ENCODE data around the gene ASCC3.

The ASCC3 gene

GRCh38 chr6:100806296-100806695 lies 74.8 kb downstream of the ASCC3 start:
- H2BK5ac ChIP-seq (ENCODE audit: low read depth, low read length, poor library complexity, severe bottlenecking): no peak overlapping the region
- no peak overlapping the region for H3K18ac ChIP-seq (ENCODE audit: low read depth in 1 of 2, low read length in 2 of 2)
- peaks cover 2 to 28% of the 10 kb centered on the region in 2 experiments for H3K36me3 ChIP-seq (ENCODE audit: control insufficient read depth in 1 of 2, insufficient read depth in 2 of 2, low read depth in 1 of 2, low read length in 2 of 2)
- no peaks in the 10 kb centered on the region for H3K27me3 ChIP-seq (ENCODE audit: control insufficient read depth in 1 of 2, insufficient read depth in 1 of 2, low read length in 2 of 2)
- H2AK5ac ChIP-seq (ENCODE audit: low read length, severe bottlenecking): no peak overlapping the region
- no peak overlapping the region for H3K14ac ChIP-seq (ENCODE audit: low read length in 2 of 2)
- no peak overlapping the region for H4K91ac ChIP-seq (ENCODE audit: low read length)
- no peak overlapping the region for H4K8ac ChIP-seq (ENCODE audit: low read length)
- H2BK12ac ChIP-seq (ENCODE audit: low read length in 2 of 2): no peak overlapping the region
- H2AFZ ChIP-seq (ENCODE audit: low read depth, low read length): no peak overlapping the region
- no CpG with 5 or more reads among the region's 4 CpGs for WGBS
- DNase-seq: peak; percentile 3
- no peak overlapping the region for H3K9ac ChIP-seq (ENCODE audit: low read length)
- H3K4me3 ChIP-seq (ENCODE audit: insufficient read depth in 1 of 2, low read depth in 1 of 2, low read length in 2 of 2): no peak overlapping the region
- no peak overlapping the region for H3K4ac ChIP-seq (ENCODE audit: low read depth in 1 of 2, low read length in 2 of 2)
- no peak overlapping the region for H2BK15ac ChIP-seq (ENCODE audit: low read depth, poor library complexity, severe bottlenecking)
- H3K79me1 ChIP-seq (replicated peaks; ENCODE audit: low read length, poor library complexity, severe bottlenecking): peaks cover 4% of the 10 kb centered on the region
- no peak overlapping the region for H3K23ac ChIP-seq (ENCODE audit: low read length in 2 of 2)
- H2BK120ac ChIP-seq (ENCODE audit: low read depth, low read length): no peak overlapping the region
- no peak overlapping the region for H3K27ac ChIP-seq (ENCODE audit: low read length, poor library complexity, severe bottlenecking)
- no peaks in the 10 kb centered on the region for H3K9me3 ChIP-seq (ENCODE audit: control insufficient read depth, low read length)
- no peaks in the 10 kb centered on the region for H3K4me1 ChIP-seq (ENCODE audit: control insufficient read depth, insufficient read depth, low read depth, low read length)
- H3K4me2 ChIP-seq (ENCODE audit: low read length, poor library complexity, severe bottlenecking): no peak overlapping the region

GRCh38 chr6:100803264-100804045 lies 77.7 kb downstream of the ASCC3 start:
- no peak overlapping the region for H2BK5ac ChIP-seq (ENCODE audit: low read depth, low read length, poor library complexity, severe bottlenecking)
- H2BK12ac ChIP-seq (ENCODE audit: low read length in 2 of 2): no peak overlapping the region
- no peak for DNase-seq
- no peak overlapping the region for H3K14ac ChIP-seq (ENCODE audit: low read length in 2 of 2)
- no peak overlapping the region for H4K91ac ChIP-seq (ENCODE audit: low read length)
- no CpG with 5 or more reads among the region's 4 CpGs for WGBS
- peaks cover 4% of the 10 kb centered on the region for H3K79me1 ChIP-seq (replicated peaks; ENCODE audit: low read length, poor library complexity, severe bottlenecking)
- no peaks in the 10 kb centered on the region for H3K27me3 ChIP-seq (ENCODE audit: control insufficient read depth in 1 of 2, insufficient read depth in 1 of 2, low read length in 2 of 2)
- peaks cover 2 to 46% of the 10 kb centered on the region in 2 experiments for H3K36me3 ChIP-seq (ENCODE audit: control insufficient read depth in 1 of 2, insufficient read depth in 2 of 2, low read depth in 1 of 2, low read length in 2 of 2)
- no peak overlapping the region for H3K4me2 ChIP-seq (ENCODE audit: low read length, poor library complexity, severe bottlenecking)
- no peaks in the 10 kb centered on the region for H3K4me1 ChIP-seq (ENCODE audit: control insufficient read depth, insufficient read depth, low read depth, low read length)
- no peak overlapping the region for H3K9ac ChIP-seq (ENCODE audit: low read length)
- no peak overlapping the region for H3K23ac ChIP-seq (ENCODE audit: low read length in 2 of 2)
- no peak overlapping the region for H3K4me3 ChIP-seq (ENCODE audit: insufficient read depth in 1 of 2, low read depth in 1 of 2, low read length in 2 of 2)
- H2AK5ac ChIP-seq (ENCODE audit: low read length, severe bottlenecking): no peak overlapping the region
- H2BK120ac ChIP-seq (ENCODE audit: low read depth, low read length): no peak overlapping the region
- H3K4ac ChIP-seq (ENCODE audit: low read depth in 1 of 2, low read length in 2 of 2): no peak overlapping the region
- H2AFZ ChIP-seq (ENCODE audit: low read depth, low read length): no peak overlapping the region
- H3K9me3 ChIP-seq (ENCODE audit: control insufficient read depth, low read length): no peaks in the 10 kb centered on the region
- H4K8ac ChIP-seq (ENCODE audit: low read length): no peak overlapping the region
- H3K27ac ChIP-seq (ENCODE audit: low read length, poor library complexity, severe bottlenecking): no peak overlapping the region
- H2BK15ac ChIP-seq (ENCODE audit: low read depth, poor library complexity, severe bottlenecking): no peak overlapping the region
- no peak overlapping the region for H3K18ac ChIP-seq (ENCODE audit: low read depth in 1 of 2, low read length in 2 of 2)

GRCh38 chr6:100801036-100801435 lies 80.1 kb downstream of the ASCC3 start:
- Histone ChIP-seq H3K4me1 (ENCODE audit: control insufficient read depth, insufficient read depth, low read depth, low read length) (no peaks in the 10 kb centered on the region), H4K8ac (ENCODE audit: low read length) (no peak overlapping the region), H2BK15ac (ENCODE audit: low read depth, poor library complexity, severe bottlenecking) (no peak overlapping the region), H3K4me2 (ENCODE audit: low read length, poor library complexity, severe bottlenecking) (no peak overlapping the region), H3K4ac (ENCODE audit: low read depth in 1 of 2, low read length in 2 of 2) (no peak overlapping the region), H3K14ac (ENCODE audit: low read length in 2 of 2) (no peak overlapping the region), H2BK5ac (ENCODE audit: low read depth, low read length, poor library complexity, severe bottlenecking) (no peak overlapping the region), H2BK120ac (ENCODE audit: low read depth, low read length) (no peak overlapping the region), H2BK12ac (ENCODE audit: low read length in 2 of 2) (no peak overlapping the region), H3K36me3 (ENCODE audit: control insufficient read depth in 1 of 2, insufficient read depth in 2 of 2, low read depth in 1 of 2, low read length in 2 of 2) (peaks cover 2 to 65% of the 10 kb centered on the region in 2 experiments), H2AK5ac (ENCODE audit: low read length, severe bottlenecking) (no peak overlapping the region), H3K23ac (ENCODE audit: low read length in 2 of 2) (no peak overlapping the region), H3K27ac (ENCODE audit: low read length, poor library complexity, severe bottlenecking) (no peak overlapping the region), H4K91ac (ENCODE audit: low read length) (no peak overlapping the region), H3K9me3 (ENCODE audit: control insufficient read depth, low read length) (no peaks in the 10 kb centered on the region), H3K27me3 (ENCODE audit: control insufficient read depth in 1 of 2, insufficient read depth in 1 of 2, low read length in 2 of 2) (no peaks in the 10 kb centered on the region), H3K79me1 (replicated peaks; ENCODE audit: low read length, poor library complexity, severe bottlenecking) (peaks cover 8% of the 10 kb centered on the region), H3K18ac (ENCODE audit: low read depth in 1 of 2, low read length in 2 of 2) (no peak overlapping the region), H2AFZ (ENCODE audit: low read depth, low read length) (no peak overlapping the region), H3K4me3 (ENCODE audit: insufficient read depth in 1 of 2, low read depth in 1 of 2, low read length in 2 of 2) (no peak overlapping the region), H3K9ac (ENCODE audit: low read length) (no peak overlapping the region)
- no peak for DNase-seq
- WGBS: no CpG with 5 or more reads among the region's 1 CpG

GRCh38 chr6:100796049-100796823 lies 84.9 kb downstream of the ASCC3 start:
- H3K14ac ChIP-seq (ENCODE audit: low read length in 2 of 2): no peak overlapping the region
- H2BK5ac ChIP-seq (ENCODE audit: low read depth, low read length, poor library complexity, severe bottlenecking): no peak overlapping the region
- H2BK120ac ChIP-seq (ENCODE audit: low read depth, low read length): no peak overlapping the region
- no peak overlapping the region for H2BK12ac ChIP-seq (ENCODE audit: low read length in 2 of 2)
- H3K23ac ChIP-seq (ENCODE audit: low read length in 2 of 2): no peak overlapping the region
- H2AFZ ChIP-seq (ENCODE audit: low read depth, low read length): no peak overlapping the region
- no peaks in the 10 kb centered on the region for H3K9me3 ChIP-seq (ENCODE audit: control insufficient read depth, low read length)
- H3K4me3 ChIP-seq (ENCODE audit: insufficient read depth in 1 of 2, low read depth in 1 of 2, low read length in 2 of 2): no peak overlapping the region
- no peaks in the 10 kb centered on the region for H3K4me1 ChIP-seq (ENCODE audit: control insufficient read depth, insufficient read depth, low read depth, low read length)
- no peak for DNase-seq
- H3K79me1 ChIP-seq (replicated peaks; ENCODE audit: low read length, poor library complexity, severe bottlenecking): peaks cover 9% of the 10 kb centered on the region
- no peak overlapping the region for H3K18ac ChIP-seq (ENCODE audit: low read depth in 1 of 2, low read length in 2 of 2)
- H4K8ac ChIP-seq (ENCODE audit: low read length): no peak overlapping the region
- no peak overlapping the region for H4K91ac ChIP-seq (ENCODE audit: low read length)
- no peak overlapping the region for H2AK5ac ChIP-seq (ENCODE audit: low read length, severe bottlenecking)
- H3K4ac ChIP-seq (ENCODE audit: low read depth in 1 of 2, low read length in 2 of 2): no peak overlapping the region
- no peaks in the 10 kb centered on the region for H3K27me3 ChIP-seq (ENCODE audit: control insufficient read depth in 1 of 2, insufficient read depth in 1 of 2, low read length in 2 of 2)
- no peak overlapping the region for H3K4me2 ChIP-seq (ENCODE audit: low read length, poor library complexity, severe bottlenecking)
- 79% methylated on average over 2 of the region's 4 CpGs for WGBS
- H3K36me3 ChIP-seq (ENCODE audit: control insufficient read depth in 1 of 2, insufficient read depth in 2 of 2, low read depth in 1 of 2, low read length in 2 of 2): peaks cover 0 to 66% of the 10 kb centered on the region in 2 experiments
- no peak overlapping the region for H2BK15ac ChIP-seq (ENCODE audit: low read depth, poor library complexity, severe bottlenecking)
- H3K27ac ChIP-seq (ENCODE audit: low read length, poor library complexity, severe bottlenecking): no peak overlapping the region
- no peak overlapping the region for H3K9ac ChIP-seq (ENCODE audit: low read length)

Measured in mesenchymal stem cell (in vitro differentiated cells and primary cell).